Astrocyte of the spinal cord (primary cell): Measurements from ENCODE around the gene ASB4.

ENCODE experiments used
- DNase-seq: peaks from one replicate; pipeline ENCODE4 v3.0.0; 2011; ENCODE audit warnings: low read depth, low spot score
- H3K4me3 ChIP-seq: 2 replicates; pipeline ENCODE4 v1.5.1; 2011; ENCODE audit warnings: low read depth, mild to moderate bottlenecking, low read length, moderate library complexity
- CTCF ChIP-seq: IDR thresholded peaks from 2 replicates; pipeline ENCODE4 v1.5.1; 2012; ENCODE audit warnings: low read depth, mild to moderate bottlenecking, low read length, inconsistent platforms
- in situ Hi-C: cut with HindIII; loops from 2 replicates; pipeline ENCODE4 v1.10.0; 2017; ENCODE audit warnings: low sequenced_read_pairs

The ASB4 gene

GRCh38 chr7:95509199-95509598 is 23.5 kb downstream of the ASB4 start:
- no peak overlapping the region for H3K4me3 ChIP-seq
- TF ChIP-seq CTCF, result no peak
- DNase-seq, result peak; percentile 84
- in situ Hi-C loops, result no loop called here

GRCh38 chr7:95511716-95512260 is 26.0 kb downstream of the ASB4 start:
- in situ Hi-C loops, result no loop called here
- H3K4me3 ChIP-seq, result no peak overlapping the region
- TF ChIP-seq CTCF, result peak; percentile 91
- peak; percentile 69 for DNase-seq

- DNase-seq, result no peak
- in situ Hi-C loops, result no loop called here
- no peak for TF ChIP-seq CTCF
- no peak overlapping the region for H3K4me3 ChIP-seq
Observed at GRCh38 chr7:95517458-95517857, 31.7 kb downstream of the ASB4 start.

DNA sequence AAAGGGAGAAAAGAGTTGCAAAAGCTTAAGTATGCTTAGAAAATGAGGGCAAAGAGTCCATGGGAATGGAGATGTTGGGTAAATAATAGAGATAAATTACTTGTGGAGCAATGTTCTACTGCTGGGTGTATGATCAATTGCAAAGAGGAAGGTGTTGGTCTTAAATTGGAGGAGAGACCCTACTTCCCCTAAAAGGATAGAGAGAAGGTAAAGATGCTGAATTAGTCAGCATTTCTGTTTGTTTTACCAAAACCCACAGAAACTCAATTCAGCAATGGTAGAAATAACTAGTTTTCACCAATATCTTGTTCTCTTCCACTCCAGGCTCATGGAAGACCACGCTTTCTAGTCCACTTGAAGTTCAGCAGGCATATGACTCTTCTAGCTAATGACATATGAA is 32.1 kb downstream of the ASB4 start:
- H3K4me3 ChIP-seq, result no peak overlapping the region
- TF ChIP-seq CTCF, result no peak
- no peak for DNase-seq
- in situ Hi-C loops, result no loop called here

DNA sequence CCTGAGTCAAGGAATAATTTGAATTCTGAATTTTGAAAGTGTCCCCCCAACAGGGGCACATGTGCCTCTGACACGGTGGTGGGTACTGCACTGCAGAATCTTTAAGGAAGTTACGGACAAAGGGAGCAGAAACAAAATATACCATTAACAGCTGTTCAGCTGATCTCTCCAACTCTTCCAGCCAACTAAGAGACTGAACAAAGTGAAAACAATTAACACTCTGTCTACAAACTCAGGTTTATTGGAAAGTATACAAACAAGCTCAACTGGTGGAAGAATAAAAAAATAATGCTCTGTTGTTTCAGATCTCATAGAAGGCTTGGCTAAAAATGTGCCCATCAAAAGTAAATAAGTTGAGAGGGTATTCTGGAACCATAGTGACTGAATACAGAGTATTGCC is 34.4 kb downstream of the ASB4 start:
- no peak for TF ChIP-seq CTCF
- H3K4me3 ChIP-seq, result no peak overlapping the region
- DNase-seq, result no peak
- in situ Hi-C loops, result no loop called here

DNA sequence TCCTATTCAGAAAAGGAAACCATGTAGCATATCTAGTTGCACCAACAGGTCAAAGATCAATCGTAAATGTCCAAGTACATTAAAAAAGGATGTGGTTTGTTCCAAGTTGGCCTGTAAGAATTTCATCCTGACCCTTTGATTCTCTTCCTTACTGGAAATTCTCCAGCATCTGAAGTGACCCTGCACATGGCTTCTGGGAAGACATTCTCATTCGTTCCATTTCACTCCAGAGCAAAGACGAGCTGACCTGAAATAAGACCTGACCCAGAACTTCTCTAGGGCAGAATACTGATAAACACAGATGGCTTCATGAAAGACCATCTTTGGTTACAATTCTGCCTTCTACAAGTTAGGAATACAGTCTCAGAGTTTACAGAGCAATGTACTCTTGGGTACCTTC is 39.8 kb downstream of the ASB4 start:
- H3K4me3 ChIP-seq, result no peak overlapping the region
- in situ Hi-C loops, result no loop called here
- TF ChIP-seq CTCF, result no peak
- DNase-seq, result no peak

DNA sequence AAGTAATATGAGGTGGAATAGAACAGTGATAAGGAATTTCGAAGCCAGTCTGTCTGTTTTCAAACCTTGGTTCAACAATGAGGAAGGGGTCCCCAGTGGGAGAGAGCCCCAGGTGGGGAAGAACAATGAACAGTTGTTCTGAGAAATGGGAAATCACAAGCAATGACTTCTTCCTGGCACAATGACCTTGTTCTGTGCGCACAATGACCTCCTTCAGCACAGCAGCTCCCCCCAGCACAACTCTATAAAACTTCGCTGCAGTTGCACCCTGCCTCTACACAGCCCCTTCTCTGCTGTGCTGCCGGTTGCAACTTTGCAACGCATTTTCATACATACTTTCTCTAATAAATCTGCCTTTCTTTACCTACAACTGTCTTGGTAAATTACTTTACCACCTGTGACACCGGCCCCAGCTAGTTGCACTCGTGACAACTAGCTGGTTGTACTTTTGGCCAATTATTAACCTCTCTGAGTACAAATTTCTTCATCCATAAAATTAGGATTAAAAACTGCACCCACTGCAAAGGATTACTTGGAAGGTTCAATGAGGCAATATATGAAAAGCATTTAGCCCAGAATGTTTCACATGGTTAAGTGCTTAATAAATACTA is 40.5 kb downstream of the ASB4 start:
- H3K4me3 ChIP-seq, result no peak overlapping the region
- no peak for DNase-seq
- in situ Hi-C loops, result no loop called here
- TF ChIP-seq CTCF, result no peak
